ENCODE measurements around the gene PPP1R15B. TPM values are rescaled to one million over a fixed set of nuclear protein-coding genes. Genes with fewer than 3 reads are reported as not detected.

Gene PPP1R15B
- total and polyA plus RNA-seq, 4 experiments from 2014 or later: 17.9 to 81.1 (median 49.2) TPM

DNA sequence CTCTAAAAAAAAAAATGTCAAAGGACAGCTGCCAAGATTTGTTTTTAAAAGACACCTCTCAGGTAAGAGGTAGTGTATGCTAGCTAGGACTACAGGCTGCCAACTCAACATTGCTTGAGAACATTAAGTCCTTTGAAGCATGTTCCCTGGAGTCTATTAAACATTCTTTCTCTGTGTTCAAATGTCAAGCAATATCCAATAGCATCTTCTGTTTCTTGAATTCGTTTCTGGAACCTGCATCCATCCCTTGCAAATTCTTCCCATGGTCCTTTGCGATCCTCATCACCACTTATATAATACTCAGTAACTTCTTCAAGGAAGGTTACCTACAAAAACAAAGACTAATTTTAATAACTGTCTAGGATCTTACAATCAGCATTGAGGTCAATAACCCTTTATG lies 5.6 kb downstream of the PPP1R15B start:
- CTCF ChIA-PET (ENCODE audit: partially characterized antibody): interaction anchor here (0.9 to 1.1 kb wide), 2 partner anchors 8 to 25 kb away, joined by 3 read pairs; no protein-coding TSS in a partner anchor

GRCh38 chr1:204404629-204405028 lies 7.0 kb downstream of the PPP1R15B start:
- POLR2A ChIA-PET (ENCODE audit: partially characterized antibody): interaction anchor here (0.9 to 1.5 kb wide), 2 partner anchors 717 to 1097 kb away, joined by 3 read pairs; partner anchors contain the start of gene RBBP5
- peak overlapping the region; percentile 18 for H3K27ac ChIP-seq (ENCODE audit: low read depth, low read length)
- peak overlapping the region in 1 of 8 donors; percentile 17 for H3K4me3 Mint-ChIP-seq
- peaks cover 40% of the 10 kb centered on the region for H3K4me1 ChIP-seq (ENCODE audit: insufficient read depth, low read length)
- H3K4me3 ChIP-seq (ENCODE audit: low read length in 2 of 2): no peak overlapping the region
- H3K36me3 ChIP-seq (ENCODE audit: insufficient read depth, low read length): peaks cover 52% of the 10 kb centered on the region
- DNase-seq: no peak
- no peaks in the 10 kb centered on the region for H3K27me3 Mint-ChIP-seq
- peaks cover 43 to 87% of the 10 kb centered on the region in 2 donors for H3K36me3 Mint-ChIP-seq
- H3K9me3 ChIP-seq (ENCODE audit: control insufficient read depth in 1 of 2, low read length in 2 of 2): no peaks in the 10 kb centered on the region
- intact Hi-C loops (cut with micrococcal nuclease): loop anchor here (5.0 kb wide), 1 partner anchor 42 kb away; no protein-coding TSS in a partner anchor
- H3K27me3 ChIP-seq (ENCODE audit: insufficient read depth, low read length): no peaks in the 10 kb centered on the region
- no peaks in the 10 kb centered on the region for H3K9me3 Mint-ChIP-seq
- CTCF ChIA-PET (ENCODE audit: partially characterized antibody): no interaction called here
- H3K4me1 Mint-ChIP-seq: peaks cover 16 to 38% (median 25%) of the 10 kb centered on the region in 4 donors
- H3K27ac Mint-ChIP-seq: peak overlapping the region in 5 of 7 donors; percentile 17 to 99 (median 48)

More for the DNA sequence above, 5.6 kb downstream of the PPP1R15B start:
- Histone ChIP-seq H3K4me1 (ENCODE audit: insufficient read depth, low read length) (peaks cover 40% of the 10 kb centered on the region), H3K27me3 (ENCODE audit: insufficient read depth, low read length) (no peaks in the 10 kb centered on the region), H3K36me3 (ENCODE audit: insufficient read depth, low read length) (peaks cover 40% of the 10 kb centered on the region), H3K4me3 (ENCODE audit: low read length in 2 of 2) (peak overlapping the region in 1 of 2 donors; percentile 38), H3K9me3 (ENCODE audit: control insufficient read depth in 1 of 2, low read length in 2 of 2) (no peaks in the 10 kb centered on the region), H3K27ac (ENCODE audit: low read depth, low read length) (peak overlapping the region; percentile 42)
- Mint-ChIP-seq H3K4me3 (peak overlapping the region; percentile 41 to 99 (median 99)), H3K36me3 (peaks cover 32 to 87% of the 10 kb centered on the region in 2 donors), H3K9me3 (no peaks in the 10 kb centered on the region), H3K27ac (peak overlapping the region; percentile 9 to 99 (median 66)), H3K4me1 (peaks cover 16 to 36% (median 26%) of the 10 kb centered on the region in 4 donors), H3K27me3 (no peaks in the 10 kb centered on the region)
- intact Hi-C loops (cut with micrococcal nuclease): loop anchor here (1.0 to 5.0 kb wide), 2 partner anchors 8 to 44 kb away; no protein-coding TSS in a partner anchor
- DNase-seq: no peak
- POLR2A ChIA-PET (ENCODE audit: partially characterized antibody): interaction anchor here (2.0 kb wide), 1 partner anchor 110 kb away, joined by 6 read pairs; the partner anchor contains the start of gene MDM4

- intact Hi-C loops (cut with micrococcal nuclease): no loop called here
- peaks cover 19 to 44% (median 25%) of the 10 kb centered on the region in 4 donors for H3K4me1 Mint-ChIP-seq
Measured at GRCh38 chr1:204402391-204402790, 9.2 kb downstream of the PPP1R15B start.

DNA sequence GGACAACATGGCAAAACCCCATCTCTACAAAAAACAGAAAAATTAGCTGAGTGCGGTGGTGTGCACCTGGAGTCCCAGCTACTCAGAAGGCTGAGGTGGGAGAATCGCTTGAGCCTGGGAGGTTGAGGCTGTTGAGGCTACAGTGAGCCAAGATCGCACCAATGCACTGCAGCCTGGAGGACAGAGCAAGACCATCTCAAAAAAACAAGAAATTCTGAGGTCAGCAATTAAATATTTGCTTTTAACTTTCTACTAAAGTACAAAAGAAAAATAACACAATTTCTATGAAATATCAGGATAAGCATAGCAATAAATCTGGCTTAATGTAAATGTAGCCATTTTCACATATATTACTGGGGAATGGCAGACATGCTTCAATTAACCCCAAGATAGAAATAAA lies 9.9 kb downstream of the PPP1R15B start:
- Mint-ChIP-seq H3K9me3 (no peaks in the 10 kb centered on the region), H3K27me3 (no peaks in the 10 kb centered on the region), H3K4me3 (no peak overlapping the region), H3K4me1 (peaks cover 16 to 40% (median 23%) of the 10 kb centered on the region in 4 donors), H3K27ac (peak overlapping the region in 4 of 7 donors; percentile 12 to 80 (median 61)), H3K36me3 (peaks cover 35 to 74% of the 10 kb centered on the region in 2 donors)
- intact Hi-C loops (cut with micrococcal nuclease): no loop called here
- H3K9me3 ChIP-seq (ENCODE audit: control insufficient read depth in 1 of 2, low read length in 2 of 2): no peaks in the 10 kb centered on the region
- CTCF ChIA-PET (ENCODE audit: partially characterized antibody): interaction anchor here (0.9 to 5.1 kb wide), 2 partner anchors 22 to 104 kb away, joined by 3 to 59 read pairs; no protein-coding TSS in a partner anchor
- H3K4me1 ChIP-seq (ENCODE audit: insufficient read depth, low read length): peaks cover 33% of the 10 kb centered on the region
- H3K4me3 ChIP-seq (ENCODE audit: low read length in 2 of 2): no peak overlapping the region
- DNase-seq: no peak
- H3K27me3 ChIP-seq (ENCODE audit: insufficient read depth, low read length): no peaks in the 10 kb centered on the region
- peaks cover 47% of the 10 kb centered on the region for H3K36me3 ChIP-seq (ENCODE audit: insufficient read depth, low read length)
- no peak overlapping the region for H3K27ac ChIP-seq (ENCODE audit: low read depth, low read length)
- POLR2A ChIA-PET (ENCODE audit: partially characterized antibody): interaction anchor here (1.1 to 1.9 kb wide), 2 partner anchors 9 to 111 kb away, joined by 3 to 8 read pairs; no protein-coding TSS in a partner anchor

More at GRCh38 chr1:204402391-204402790, 9.2 kb downstream of the PPP1R15B start:
- Histone ChIP-seq H3K27ac (ENCODE audit: low read depth, low read length) (no peak overlapping the region), H3K9me3 (ENCODE audit: control insufficient read depth in 1 of 2, low read length in 2 of 2) (no peaks in the 10 kb centered on the region), H3K4me1 (ENCODE audit: insufficient read depth, low read length) (peaks cover 40% of the 10 kb centered on the region), H3K27me3 (ENCODE audit: insufficient read depth, low read length) (no peaks in the 10 kb centered on the region), H3K36me3 (ENCODE audit: insufficient read depth, low read length) (peaks cover 47% of the 10 kb centered on the region), H3K4me3 (ENCODE audit: low read length in 2 of 2) (no peak overlapping the region)
- Mint-ChIP-seq H3K27ac (peak overlapping the region in 2 of 7 donors; percentile 43 to 75), H3K4me3 (no peak overlapping the region), H3K27me3 (no peaks in the 10 kb centered on the region), H3K9me3 (no peaks in the 10 kb centered on the region), H3K36me3 (peaks cover 38 to 78% of the 10 kb centered on the region in 2 donors)
- ChIA-PET CTCF (ENCODE audit: partially characterized antibody) (no interaction called here), POLR2A (ENCODE audit: partially characterized antibody) (interaction anchor here (1.1 to 1.9 kb wide), 2 partner anchors 8 to 111 kb away, joined by 3 to 8 read pairs; no protein-coding TSS in a partner anchor)
- DNase-seq: no peak

GRCh38 chr1:204400882-204401510 lies 10.6 kb downstream of the PPP1R15B start:
- no peak for DNase-seq
- H3K27ac ChIP-seq (ENCODE audit: low read depth, low read length): no peak overlapping the region
- Mint-ChIP-seq H3K36me3 (peaks cover 33 to 68% of the 10 kb centered on the region in 2 donors), H3K9me3 (no peaks in the 10 kb centered on the region), H3K27ac (peak overlapping the region; percentile 12 to 80 (median 56)), H3K4me3 (no peak overlapping the region), H3K27me3 (no peaks in the 10 kb centered on the region), H3K4me1 (peaks cover 13 to 33% (median 18%) of the 10 kb centered on the region in 4 donors)
- POLR2A ChIA-PET (ENCODE audit: partially characterized antibody): interaction anchor here (1.9 kb wide), 1 partner anchor 10 kb away, joined by 8 read pairs; no protein-coding TSS in a partner anchor
- H3K36me3 ChIP-seq (ENCODE audit: insufficient read depth, low read length): peaks cover 46% of the 10 kb centered on the region
- H3K27me3 ChIP-seq (ENCODE audit: insufficient read depth, low read length): no peaks in the 10 kb centered on the region
- no peaks in the 10 kb centered on the region for H3K9me3 ChIP-seq (ENCODE audit: control insufficient read depth in 1 of 2, low read length in 2 of 2)
- H3K4me3 ChIP-seq (ENCODE audit: low read length in 2 of 2): no peak overlapping the region
- peaks cover 26% of the 10 kb centered on the region for H3K4me1 ChIP-seq (ENCODE audit: insufficient read depth, low read length)
- intact Hi-C loops (cut with micrococcal nuclease): no loop called here
- CTCF ChIA-PET (ENCODE audit: partially characterized antibody): interaction anchor here (0.9 to 5.1 kb wide), 3 partner anchors 12 to 104 kb away, joined by 3 to 59 read pairs (median 3); no protein-coding TSS in a partner anchor

DNA sequence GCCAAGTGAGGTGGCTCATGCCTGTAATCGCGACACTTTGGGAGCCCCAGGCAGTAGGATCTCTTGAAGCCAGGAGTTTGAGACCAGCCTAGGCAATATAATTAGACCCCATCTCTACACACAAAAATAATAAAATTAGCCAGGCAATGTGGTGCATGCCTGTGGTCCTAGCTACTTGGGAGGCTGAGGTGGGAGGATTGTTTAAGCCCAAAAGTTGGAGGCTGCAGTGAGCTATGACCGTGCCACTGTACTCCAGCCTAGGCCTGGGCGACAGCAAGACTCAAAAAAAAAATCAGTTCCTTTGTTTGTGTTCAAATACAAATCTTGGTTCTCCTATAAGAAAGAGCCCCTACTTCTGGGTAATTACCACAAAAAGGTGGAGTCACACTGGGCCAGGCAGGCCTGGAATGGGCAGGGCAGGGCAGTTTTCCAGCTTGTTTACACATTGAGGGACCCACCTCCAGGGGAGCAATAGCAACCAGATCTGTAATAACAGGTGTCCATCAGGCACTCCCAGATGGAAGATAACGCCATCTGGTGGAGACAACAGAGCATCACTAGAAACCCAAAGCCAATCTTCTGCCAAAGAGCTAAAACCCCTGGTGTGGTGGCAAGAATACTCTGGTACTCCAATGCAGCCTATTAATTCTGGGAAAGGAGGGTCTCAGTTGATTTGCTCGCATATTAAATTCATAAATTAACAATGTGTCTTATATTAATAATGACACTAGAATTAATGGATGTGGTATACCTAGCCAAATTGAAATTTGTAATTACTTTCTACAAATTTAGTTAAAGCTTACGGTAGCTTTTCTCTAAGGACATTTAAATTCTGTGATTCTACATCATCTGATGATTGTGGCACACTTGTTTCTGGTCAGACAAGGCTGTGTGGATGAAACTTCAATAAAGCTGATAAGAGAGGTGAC lies 13.2 kb downstream of the PPP1R15B start:
- peaks cover 1% of the 10 kb centered on the region for H3K4me1 ChIP-seq (ENCODE audit: insufficient read depth, low read length)
- peaks cover 28 to 45% of the 10 kb centered on the region in 2 donors for H3K36me3 Mint-ChIP-seq
- POLR2A ChIA-PET (ENCODE audit: partially characterized antibody): interaction anchor here (0.7 to 1.7 kb wide), 7 partner anchors 8 to 235 kb away, joined by 3 to 13 read pairs (median 5); no protein-coding TSS in a partner anchor
- CTCF ChIA-PET (ENCODE audit: partially characterized antibody): interaction anchor here (0.6 to 5.1 kb wide), 47 partner anchors 7 to 772 kb away, joined by 3 to 64 read pairs (median 4); partner anchors contain the start of genes ATP2B4, MDM4 and PIK3C2B
- H3K27me3 ChIP-seq (ENCODE audit: insufficient read depth, low read length): no peaks in the 10 kb centered on the region
- DNase-seq: peak; percentile 67 to 78 (median 71)
- intact Hi-C loops (cut with micrococcal nuclease): loop anchor here (1.0 to 2.0 kb wide), 4 partner anchors 8 to 236 kb away; partner anchors contain the start of gene PPP1R15B
- H3K27ac ChIP-seq (ENCODE audit: low read depth, low read length): no peak overlapping the region
- no peaks in the 10 kb centered on the region for H3K27me3 Mint-ChIP-seq
- peak overlapping the region; percentile 74 to 92 (median 89) for H3K27ac Mint-ChIP-seq
- H3K9me3 Mint-ChIP-seq: no peaks in the 10 kb centered on the region
- peaks cover 24% of the 10 kb centered on the region for H3K36me3 ChIP-seq (ENCODE audit: insufficient read depth, low read length)
- no peak overlapping the region for H3K4me3 Mint-ChIP-seq
- no peak overlapping the region for H3K4me3 ChIP-seq (ENCODE audit: low read length in 2 of 2)
- peaks cover 0 to 12% (median 4%) of the 10 kb centered on the region in 4 donors for H3K4me1 Mint-ChIP-seq
- no peaks in the 10 kb centered on the region for H3K9me3 ChIP-seq (ENCODE audit: control insufficient read depth in 1 of 2, low read length in 2 of 2)

Measured in CD4-positive, alpha-beta memory T cell (primary cell).